ENCODE measurements around the gene CDH24. TPM values are rescaled to one million over a fixed set of nuclear protein-coding genes. Genes with fewer than 3 reads are reported as not detected.

The CDH24 gene
- total RNA-seq, 3 donors from 2014 or later = 2.7 to 4.8 (median 4.4) TPM

DNA sequence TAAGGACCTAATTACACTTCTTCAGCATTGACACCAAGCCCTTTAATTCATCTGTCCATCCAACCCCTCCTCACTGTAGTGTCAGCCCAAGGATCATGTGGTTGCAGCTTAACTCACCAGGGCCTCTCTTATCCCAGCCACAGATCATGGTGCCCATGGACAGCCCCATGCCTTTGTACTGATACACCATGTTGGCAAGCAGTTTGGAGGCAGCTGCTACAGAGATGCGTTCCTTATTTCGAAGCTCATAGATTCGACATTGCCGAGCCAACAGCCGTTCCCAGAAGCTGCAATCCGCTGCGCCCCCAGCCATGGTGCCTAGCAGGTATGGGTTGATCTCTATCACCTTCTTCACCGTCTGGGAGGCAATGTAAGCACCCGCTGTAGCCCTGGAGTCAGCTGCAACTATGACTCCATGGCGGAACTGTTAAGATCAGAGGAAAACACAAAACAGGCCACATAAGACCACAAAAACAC is 24.0 kb downstream of the CDH24 start:
- Histone ChIP-seq H3K4me1 (ENCODE audit: low read depth) (peaks cover 13% of the 10 kb centered on the region), H3K9me3 (no peaks in the 10 kb centered on the region), H3K4me3 (no peak overlapping the region), H3K36me3 (ENCODE audit: low read depth) (no peaks in the 10 kb centered on the region)
- no peak for TF ChIP-seq CTCF (IDR thresholded peaks at IDR 0.05)
- DNase-seq (no peak), ATAC-seq (no peak)
- intact Hi-C loops (cut with DNase I, micrococcal nuclease) = no loop called here

DNA sequence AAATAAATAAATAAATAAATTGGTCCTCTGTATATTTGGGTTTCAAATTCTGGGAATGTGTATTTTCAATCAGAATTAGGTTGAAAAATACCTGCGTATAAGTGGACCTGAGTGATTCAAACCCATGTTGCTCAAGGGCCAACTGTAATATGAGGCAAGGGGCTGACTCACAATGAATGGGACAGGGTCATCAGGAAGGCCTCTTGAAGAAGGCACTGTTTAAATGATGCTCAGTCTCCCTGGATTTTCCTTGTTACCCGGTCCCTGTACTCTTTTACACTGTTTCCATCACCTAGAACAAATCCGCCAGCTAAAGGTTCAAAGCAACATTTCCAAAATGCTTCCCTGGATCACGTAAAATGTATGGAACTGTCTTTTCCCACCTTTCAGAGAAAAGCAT is 26.4 kb downstream of the CDH24 start:
- H3K9me3 ChIP-seq = no peaks in the 10 kb centered on the region
- no peak for TF ChIP-seq CTCF (IDR thresholded peaks at IDR 0.05)
- H3K36me3 ChIP-seq (ENCODE audit: low read depth) = no peaks in the 10 kb centered on the region
- DNase-seq (no peak), ATAC-seq (no peak)
- intact Hi-C loops (cut with DNase I, micrococcal nuclease) = no loop called here
- peaks cover 13% of the 10 kb centered on the region for H3K4me1 ChIP-seq (ENCODE audit: low read depth)
- H3K4me3 ChIP-seq = no peak overlapping the region

DNA sequence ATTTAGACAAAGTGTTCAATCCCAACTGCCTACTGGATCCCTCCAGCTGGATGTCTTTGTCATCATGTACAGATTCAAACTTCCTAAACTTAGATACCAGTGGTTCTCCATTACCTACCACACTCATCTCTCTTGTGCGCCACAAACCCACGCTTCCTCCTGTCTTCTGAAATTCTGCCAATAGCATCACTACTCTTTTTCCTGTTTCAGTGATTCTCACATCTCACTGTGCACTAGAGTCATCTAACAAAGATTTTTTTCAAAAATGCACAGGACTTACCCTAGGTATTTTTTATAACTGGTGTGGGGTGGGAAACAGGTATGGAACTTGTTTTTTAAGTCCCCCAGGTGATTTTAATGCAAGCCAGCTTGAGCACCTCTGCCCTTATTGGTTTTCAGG is 28.5 kb downstream of the CDH24 start:
- H3K4me1 ChIP-seq (ENCODE audit: low read depth) = peaks cover 13% of the 10 kb centered on the region
- intact Hi-C loops (cut with DNase I, micrococcal nuclease) = no loop called here
- H3K36me3 ChIP-seq (ENCODE audit: low read depth) = no peaks in the 10 kb centered on the region
- no peak overlapping the region for H3K4me3 ChIP-seq
- no peaks in the 10 kb centered on the region for H3K9me3 ChIP-seq
- ATAC-seq (peak; percentile 41), DNase-seq (no peak)
- no peak for TF ChIP-seq CTCF (IDR thresholded peaks at IDR 0.05)

- Histone ChIP-seq H3K4me1 (ENCODE audit: low read depth) (peaks cover 5% of the 10 kb centered on the region), H3K36me3 (ENCODE audit: low read depth) (no peaks in the 10 kb centered on the region), H3K4me3 (no peak overlapping the region), H3K9me3 (no peaks in the 10 kb centered on the region)
- ATAC-seq = peak; percentile 24
- intact Hi-C loops (cut with DNase I, micrococcal nuclease) = no loop called here
- no peak for TF ChIP-seq CTCF (IDR thresholded peaks at IDR 0.05)
- no peak for DNase-seq
Observed at GRCh38 chr14:23025151-23025814, 32.0 kb downstream of the CDH24 start.

DNA sequence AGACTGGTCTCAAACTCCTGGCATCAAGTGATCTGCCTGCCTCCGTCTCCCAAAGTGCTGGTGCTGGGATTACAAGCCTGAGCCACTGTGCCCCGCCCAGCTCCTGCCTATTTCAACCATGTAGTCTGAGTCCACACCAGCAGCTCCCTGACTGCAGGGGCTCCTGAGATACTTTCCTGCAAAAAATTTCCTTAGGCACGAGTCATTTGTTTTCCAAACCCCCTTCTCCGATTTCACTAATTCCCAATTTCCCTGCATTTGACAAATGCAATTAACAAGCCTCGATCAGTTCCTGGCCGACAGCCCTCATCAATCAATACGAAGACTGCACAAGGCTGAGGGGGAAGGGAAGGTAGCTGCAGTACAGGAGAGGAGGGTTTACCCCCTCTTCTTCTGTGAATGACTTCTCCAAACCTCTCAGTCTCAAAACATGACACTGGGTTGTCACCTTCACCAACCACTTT is 32.7 kb downstream of the CDH24 start:
- no peaks in the 10 kb centered on the region for H3K36me3 ChIP-seq (ENCODE audit: low read depth)
- TF ChIP-seq CTCF (IDR thresholded peaks at IDR 0.05) = no peak
- DNase-seq (no peak), ATAC-seq (no peak)
- H3K4me1 ChIP-seq (ENCODE audit: low read depth) = peaks cover 5% of the 10 kb centered on the region
- H3K9me3 ChIP-seq = no peaks in the 10 kb centered on the region
- H3K4me3 ChIP-seq = no peak overlapping the region
- intact Hi-C loops (cut with DNase I, micrococcal nuclease) = no loop called here
